SK-N-SH (cell line): ENCODE results near the gene JAG1. TPM values are rescaled to one million over a fixed set of nuclear protein-coding genes. Genes with fewer than 3 reads are reported as not detected.
A peak's percentile ranks its signal among the peaks of the same experiment; 100 is the strongest.

Experiments
- CTCF ChIA-PET: fragments of 300-600, 350-600 bp; formaldehyde crosslinking; extraction: SDS; loops from one replicate; lab custom pipeline; 2021; lab: Yijun Ruan, JAX
- POLR2A ChIA-PET: fragments of 350-600 bp; sonication (Branson Sonifier 250); formaldehyde crosslinking; extraction: SDS; loops from one replicate; lab custom pipeline; 2020; ENCODE audit warnings: antibody characterized with exemption, inconsistent platforms; lab: Yijun Ruan, JAX
- DNase-seq: peaks from one replicate; pipeline ENCODE4 v3.0.0; 2012
- H2AFZ ChIP-seq: fragments of 200-600 bp; sonication (generic); 2 replicates; pipeline ENCODE4 v1.8.1; 2016; ENCODE audit warnings: antibody characterized with exemption, mild to moderate bottlenecking, low read depth
- H3F3A ChIP-seq: fragments of 200-600 bp; sonication (generic); replicated peaks from 2 replicates; pipeline ENCODE3; 2016; ENCODE audit warnings: antibody characterized with exemption, mild to moderate bottlenecking; ENCODE audit not compliant: insufficient read depth
- H3K27ac ChIP-seq, 2 experiments: fragments of 200-500 bp in 1 of 2; fragments of 200-600 bp in 1 of 2; sonication (Bioruptor generic) in 1 of 2; sonication (generic), shearing (Covaris generic) in 1 of 2; 2 replicates each; pipeline versions ENCODE4 v1.5.1 to v1.6.1; 2014 to 2016; ENCODE audit warnings: low read depth in 2 of 2, inconsistent platforms in 1 of 2, low read length in 1 of 2, mild to moderate bottlenecking in 1 of 2, mixed read lengths in 1 of 2
- H3K27me3 ChIP-seq: fragments of 200-600 bp; sonication (generic), shearing (Covaris generic); 2 replicates; pipeline ENCODE4 v1.6.1; 2016; ENCODE audit warnings: mixed run types; ENCODE audit not compliant: insufficient read depth
- H3K36me3 ChIP-seq, 2 experiments: fragments of 200-500 bp in 1 of 2; fragments of 200-600 bp in 1 of 2; sonication (Bioruptor generic) in 1 of 2; sonication (generic) in 1 of 2; replicated peaks in 1 of 2; 2 replicates each; pipeline versions ENCODE3 to v1.5.1; 2014 to 2016; ENCODE audit warnings: low read length in 1 of 2, mild to moderate bottlenecking in 1 of 2; ENCODE audit not compliant: insufficient read depth in 2 of 2, control insufficient read depth in 1 of 2
- H3K4me1 ChIP-seq, 2 experiments: fragments of 200-500 bp in 1 of 2; fragments of 200-600 bp in 1 of 2; sonication (Bioruptor generic) in 1 of 2; sonication (generic), shearing (Covaris generic) in 1 of 2; 2 replicates each; pipeline versions ENCODE4 v1.5.1 to v1.6.1; 2014 to 2016; ENCODE audit warnings: low read depth in 1 of 2, low read length in 1 of 2, mixed run types in 1 of 2; ENCODE audit not compliant: insufficient read depth in 2 of 2, control insufficient read depth in 1 of 2
- H3K4me2 ChIP-seq: fragments of 200-600 bp; sonication (generic), shearing (Covaris generic); 2 replicates; pipeline ENCODE4 v1.6.1; 2017; ENCODE audit warnings: mixed run types
- H3K4me3 ChIP-seq, 2 experiments: fragments of 200-500 bp in 1 of 2; fragments of 200-600 bp in 1 of 2; sonication (Bioruptor generic) in 1 of 2; sonication (generic), shearing (Covaris generic) in 1 of 2; 2 replicates each; pipeline versions ENCODE4 v1.5.1 to v1.8.1; 2014 to 2016; ENCODE audit warnings: low read depth in 2 of 2, inconsistent platforms in 1 of 2, low read length in 1 of 2, mild to moderate bottlenecking in 1 of 2, mixed read lengths in 1 of 2, moderate library complexity in 1 of 2
- H3K79me2 ChIP-seq: fragments of 200-600 bp; sonication (generic); 2 replicates; pipeline ENCODE4 v1.8.1; 2017; ENCODE audit warnings: mild to moderate bottlenecking; ENCODE audit not compliant: insufficient read depth
- H3K9ac ChIP-seq: fragments of 200-600 bp; sonication (generic); 2 replicates; pipeline ENCODE4 v1.6.1; 2017; ENCODE audit warnings: mixed run types
- H3K9me2 ChIP-seq: fragments of 200-600 bp; sonication (generic); 2 replicates; pipeline ENCODE4 v1.6.1; 2017; ENCODE audit warnings: mixed run types
- H3K9me3 ChIP-seq: fragments of 200-600 bp; sonication (generic); 2 replicates; pipeline ENCODE4 v1.6.1; 2017; ENCODE audit warnings: mixed run types, mild to moderate bottlenecking, moderate library complexity
- H4K20me1 ChIP-seq: fragments of 200-600 bp; sonication (generic); 2 replicates; pipeline ENCODE4 v1.6.1; 2017; ENCODE audit warnings: mild to moderate bottlenecking, mixed run types; ENCODE audit not compliant: insufficient read depth
- CHD2 ChIP-seq: fragments of 150-350 bp; IDR thresholded peaks from 2 replicates; pipeline ENCODE4 v1.6.1; 2018; ENCODE audit warnings: low read length; ENCODE audit not compliant: partially characterized antibody
- ELF1 ChIP-seq: IDR thresholded peaks from 2 replicates; pipeline ENCODE4 v1.4.0; 2012
- EZH2phosphoT487 ChIP-seq: fragments of 200-600 bp; sonication (generic); IDR thresholded peaks from 2 replicates; pipeline ENCODE4 v1.6.1; 2017; ENCODE audit warnings: low read depth, mixed run types, mild to moderate bottlenecking, antibody characterized with exemption, moderate library complexity, borderline replicate concordance
- JUND ChIP-seq: IDR thresholded peaks from 2 replicates; pipeline ENCODE4 v1.4.0; 2012
- MEF2A ChIP-seq: IDR thresholded peaks from 2 replicates; pipeline ENCODE4 v1.4.0; 2012; ENCODE audit warnings: low read depth, borderline replicate concordance
- MXI1 ChIP-seq: IDR thresholded peaks from 2 replicates; pipeline ENCODE4 v1.6.1; 2012; ENCODE audit warnings: mild to moderate bottlenecking, low read depth, low read length, improper control_type of control experiment
- NRF1 ChIP-seq: IDR thresholded peaks from 2 replicates; pipeline ENCODE4 v1.6.1; 2012; ENCODE audit warnings: low read depth, mild to moderate bottlenecking, low read length
- RAD21 ChIP-seq: IDR thresholded peaks from 2 replicates; pipeline ENCODE4 v1.6.1; 2012; ENCODE audit warnings: mild to moderate bottlenecking, low read length
- SMC3 ChIP-seq: IDR thresholded peaks from 2 replicates; pipeline ENCODE4 v1.6.1; 2012; ENCODE audit warnings: low read depth, low read length, improper control_type of control experiment
- TCF12 ChIP-seq: IDR thresholded peaks from 2 replicates; pipeline ENCODE4 v1.4.0; 2012
- WGBS: methylation state at CpG from one replicate; pipeline ENCODE4 v1.1.6; 2017; ENCODE audit warnings: low lambda C conversion rate; 5-methylcytosine and 5-hydroxymethylcytosine counted together
- polyA plus RNA-seq, 3 experiments: library from polyadenylated mRNA; depleted of rRNA; stranded (reverse); fragments of >200 nt; gene quantifications; 2 replicates each; pipeline ENCODE4 v1.2.3, GENCODE V29; 2012
- TF ChIP-seq, protein P1 (sequence below): IDR thresholded peaks from 2 replicates; pipeline ENCODE4; 2012
- TF ChIP-seq, protein P2 (sequence below): IDR thresholded peaks from 2 replicates; pipeline ENCODE4 v1.4.0; 2012; ENCODE audit warnings: low read depth, borderline replicate concordance
- TF ChIP-seq, protein P3 (sequence below): fragments of 150-350 bp; IDR thresholded peaks from 2 replicates; pipeline ENCODE4 v1.6.1; 2016; ENCODE audit warnings: mild to moderate bottlenecking, low read depth, low read length
- TF ChIP-seq, protein P4 (sequence below): IDR thresholded peaks from 2 replicates; pipeline ENCODE4 v1.6.1; 2012; ENCODE audit warnings: mild to moderate bottlenecking, low read depth, low read length, moderate library complexity

The JAG1 gene
- polyA plus RNA-seq, 1 of the 3 experiments (the other 2 are of a cell fraction) = 6.0 TPM

DNA sequence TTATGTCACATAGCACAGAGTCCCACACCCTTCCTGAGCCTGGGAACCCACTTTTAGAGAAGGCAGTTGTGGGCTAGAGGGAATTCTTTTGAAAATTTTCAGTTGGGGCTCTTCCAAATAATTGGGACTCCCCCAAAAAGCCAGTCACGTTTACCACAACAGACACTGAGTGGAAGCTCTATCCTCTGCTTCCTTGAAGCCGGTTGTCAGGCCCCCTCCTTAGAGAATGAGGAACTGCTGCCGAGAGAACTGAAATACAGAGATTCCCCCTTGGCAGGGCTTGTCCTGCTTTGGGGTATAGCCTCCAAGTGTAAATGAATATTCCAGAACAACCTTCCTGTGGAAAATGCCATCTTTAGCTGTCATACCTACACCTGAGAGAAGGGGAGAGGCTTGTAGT lies 2.7 kb upstream of the JAG1 start:
- Histone ChIP-seq H3K4me1 (peaks cover 0 to 16% of the 10 kb centered on the region in 2 experiments; a peak in 2 of 4 replicates), H3K27me3 (no peaks in the 10 kb centered on the region), H3K27ac (no peak overlapping the region), H3K4me2 (no peak overlapping the region), H3K4me3 (no peak overlapping the region), H4K20me1 (no peaks in the 10 kb centered on the region), H2AFZ (no peak overlapping the region), H3K36me3 (no peaks in the 10 kb centered on the region), H3K79me2 (peaks cover 23% of the 10 kb centered on the region), H3K9me3 (no peaks in the 10 kb centered on the region)
- DNase-seq = no peak
- POLR2A ChIA-PET = no interaction called here
- TF ChIP-seq JUND (no peak), RAD21 (no peak), CHD2 (no peak)
- TF ChIP-seq, all 33 proteins: peak for 0
- Histone ChIP-seq H3K9ac (no peak overlapping the region), H3K9me2 (no peaks in the 10 kb centered on the region), H3F3A (peaks cover 3% of the 10 kb centered on the region)
- CTCF ChIA-PET = interaction anchor here (0.7 to 1.4 kb wide), 4 partner anchors 19 to 698 kb away, joined by 3 to 4 read pairs (median 4); no protein-coding TSS in a partner anchor
- 88% methylated on average over 3 of the region's 3 CpGs for WGBS

DNA sequence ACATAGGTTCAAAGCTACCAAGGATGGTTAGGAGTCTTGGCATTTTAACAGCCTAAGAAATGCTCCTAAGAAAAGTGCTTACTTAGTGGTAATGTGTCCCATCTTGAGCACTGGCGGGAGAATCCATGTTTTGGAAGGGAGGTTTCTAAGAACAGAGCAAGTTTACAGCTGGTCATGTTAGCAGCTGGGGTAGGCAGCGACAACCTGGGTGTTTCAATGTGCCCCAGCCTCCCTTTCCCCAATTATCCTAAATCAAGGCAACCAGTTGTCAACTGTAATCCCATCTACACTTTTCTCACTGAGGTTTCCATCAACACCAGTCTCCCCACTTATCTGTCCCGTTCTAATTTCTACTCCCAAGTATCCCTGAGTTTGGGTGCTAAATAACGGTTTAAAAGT lies 1.6 kb upstream of the JAG1 start:
- Histone ChIP-seq H3K79me2 (peaks cover 33% of the 10 kb centered on the region), H3F3A (peaks cover 3% of the 10 kb centered on the region), H3K4me1 (peaks cover 8 to 19% of the 10 kb centered on the region in 2 experiments; a peak in 3 of 4 replicates), H2AFZ (no peak overlapping the region), H3K27ac (peak overlapping the region in 1 of 2 experiments; percentile 98; a peak in 2 of 4 replicates), H3K27me3 (no peaks in the 10 kb centered on the region), H3K36me3 (peaks cover 0 to 4% of the 10 kb centered on the region in 2 experiments), H3K4me3 (no peak overlapping the region), H4K20me1 (peaks cover 9% of the 10 kb centered on the region), H3K9me3 (no peaks in the 10 kb centered on the region), H3K9ac (peak overlapping the region; percentile 96; the same call in 1 of the 2 replicates), H3K4me2 (peak overlapping the region; percentile 80), H3K9me2 (no peaks in the 10 kb centered on the region)
- CTCF ChIA-PET = interaction anchor here (1.1 to 2.1 kb wide), 5 partner anchors 9 to 260 kb away, joined by 3 to 16 read pairs (median 5); no protein-coding TSS in a partner anchor
- no peak for DNase-seq
- POLR2A ChIA-PET = no interaction called here
- WGBS = 94% methylated on average over 4 of the region's 4 CpGs
- TF ChIP-seq, protein P1, sequence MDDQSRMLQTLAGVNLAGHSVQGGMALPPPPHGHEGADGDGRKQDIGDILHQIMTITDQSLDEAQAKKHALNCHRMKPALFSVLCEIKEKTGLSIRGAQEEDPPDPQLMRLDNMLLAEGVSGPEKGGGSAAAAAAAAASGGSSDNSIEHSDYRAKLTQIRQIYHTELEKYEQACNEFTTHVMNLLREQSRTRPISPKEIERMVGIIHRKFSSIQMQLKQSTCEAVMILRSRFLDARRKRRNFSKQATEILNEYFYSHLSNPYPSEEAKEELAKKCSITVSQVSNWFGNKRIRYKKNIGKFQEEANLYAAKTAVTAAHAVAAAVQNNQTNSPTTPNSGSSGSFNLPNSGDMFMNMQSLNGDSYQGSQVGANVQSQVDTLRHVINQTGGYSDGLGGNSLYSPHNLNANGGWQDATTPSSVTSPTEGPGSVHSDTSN = no peak
- TF ChIP-seq, protein P2, sequence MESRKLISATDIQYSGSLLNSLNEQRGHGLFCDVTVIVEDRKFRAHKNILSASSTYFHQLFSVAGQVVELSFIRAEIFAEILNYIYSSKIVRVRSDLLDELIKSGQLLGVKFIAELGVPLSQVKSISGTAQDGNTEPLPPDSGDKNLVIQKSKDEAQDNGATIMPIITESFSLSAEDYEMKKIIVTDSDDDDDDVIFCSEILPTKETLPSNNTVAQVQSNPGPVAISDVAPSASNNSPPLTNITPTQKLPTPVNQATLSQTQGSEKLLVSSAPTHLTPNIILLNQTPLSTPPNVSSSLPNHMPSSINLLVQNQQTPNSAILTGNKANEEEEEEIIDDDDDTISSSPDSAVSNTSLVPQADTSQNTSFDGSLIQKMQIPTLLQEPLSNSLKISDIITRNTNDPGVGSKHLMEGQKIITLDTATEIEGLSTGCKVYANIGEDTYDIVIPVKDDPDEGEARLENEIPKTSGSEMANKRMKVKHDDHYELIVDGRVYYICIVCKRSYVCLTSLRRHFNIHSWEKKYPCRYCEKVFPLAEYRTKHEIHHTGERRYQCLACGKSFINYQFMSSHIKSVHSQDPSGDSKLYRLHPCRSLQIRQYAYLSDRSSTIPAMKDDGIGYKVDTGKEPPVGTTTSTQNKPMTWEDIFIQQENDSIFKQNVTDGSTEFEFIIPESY = no peak
- TF ChIP-seq MXI1 (no peak), EZH2phosphoT487 (no peak), RAD21 (no peak), ELF1 (no peak), SMC3 (no peak), NRF1 (no peak), MEF2A (no peak), TCF12 (no peak)
- TF ChIP-seq, protein P3, sequence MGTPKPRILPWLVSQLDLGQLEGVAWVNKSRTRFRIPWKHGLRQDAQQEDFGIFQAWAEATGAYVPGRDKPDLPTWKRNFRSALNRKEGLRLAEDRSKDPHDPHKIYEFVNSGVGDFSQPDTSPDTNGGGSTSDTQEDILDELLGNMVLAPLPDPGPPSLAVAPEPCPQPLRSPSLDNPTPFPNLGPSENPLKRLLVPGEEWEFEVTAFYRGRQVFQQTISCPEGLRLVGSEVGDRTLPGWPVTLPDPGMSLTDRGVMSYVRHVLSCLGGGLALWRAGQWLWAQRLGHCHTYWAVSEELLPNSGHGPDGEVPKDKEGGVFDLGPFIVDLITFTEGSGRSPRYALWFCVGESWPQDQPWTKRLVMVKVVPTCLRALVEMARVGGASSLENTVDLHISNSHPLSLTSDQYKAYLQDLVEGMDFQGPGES = no peak
- TF ChIP-seq, protein P4, sequence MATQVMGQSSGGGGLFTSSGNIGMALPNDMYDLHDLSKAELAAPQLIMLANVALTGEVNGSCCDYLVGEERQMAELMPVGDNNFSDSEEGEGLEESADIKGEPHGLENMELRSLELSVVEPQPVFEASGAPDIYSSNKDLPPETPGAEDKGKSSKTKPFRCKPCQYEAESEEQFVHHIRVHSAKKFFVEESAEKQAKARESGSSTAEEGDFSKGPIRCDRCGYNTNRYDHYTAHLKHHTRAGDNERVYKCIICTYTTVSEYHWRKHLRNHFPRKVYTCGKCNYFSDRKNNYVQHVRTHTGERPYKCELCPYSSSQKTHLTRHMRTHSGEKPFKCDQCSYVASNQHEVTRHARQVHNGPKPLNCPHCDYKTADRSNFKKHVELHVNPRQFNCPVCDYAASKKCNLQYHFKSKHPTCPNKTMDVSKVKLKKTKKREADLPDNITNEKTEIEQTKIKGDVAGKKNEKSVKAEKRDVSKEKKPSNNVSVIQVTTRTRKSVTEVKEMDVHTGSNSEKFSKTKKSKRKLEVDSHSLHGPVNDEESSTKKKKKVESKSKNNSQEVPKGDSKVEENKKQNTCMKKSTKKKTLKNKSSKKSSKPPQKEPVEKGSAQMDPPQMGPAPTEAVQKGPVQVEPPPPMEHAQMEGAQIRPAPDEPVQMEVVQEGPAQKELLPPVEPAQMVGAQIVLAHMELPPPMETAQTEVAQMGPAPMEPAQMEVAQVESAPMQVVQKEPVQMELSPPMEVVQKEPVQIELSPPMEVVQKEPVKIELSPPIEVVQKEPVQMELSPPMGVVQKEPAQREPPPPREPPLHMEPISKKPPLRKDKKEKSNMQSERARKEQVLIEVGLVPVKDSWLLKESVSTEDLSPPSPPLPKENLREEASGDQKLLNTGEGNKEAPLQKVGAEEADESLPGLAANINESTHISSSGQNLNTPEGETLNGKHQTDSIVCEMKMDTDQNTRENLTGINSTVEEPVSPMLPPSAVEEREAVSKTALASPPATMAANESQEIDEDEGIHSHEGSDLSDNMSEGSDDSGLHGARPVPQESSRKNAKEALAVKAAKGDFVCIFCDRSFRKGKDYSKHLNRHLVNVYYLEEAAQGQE = no peak
